Measurements from ENCODE around the gene ERP44. TPM values are rescaled to one million over a fixed set of nuclear protein-coding genes. Genes with fewer than 3 reads are reported as not detected.
"Not testable (repeated sequence)": the region's sequence is repeated elsewhere in the genome, so short reads cannot be mapped to it uniquely, and the experiment has no call there.

Gene ERP44
- total RNA-seq, 1 experiment from 2014 or later, result 9.4 TPM

DNA sequence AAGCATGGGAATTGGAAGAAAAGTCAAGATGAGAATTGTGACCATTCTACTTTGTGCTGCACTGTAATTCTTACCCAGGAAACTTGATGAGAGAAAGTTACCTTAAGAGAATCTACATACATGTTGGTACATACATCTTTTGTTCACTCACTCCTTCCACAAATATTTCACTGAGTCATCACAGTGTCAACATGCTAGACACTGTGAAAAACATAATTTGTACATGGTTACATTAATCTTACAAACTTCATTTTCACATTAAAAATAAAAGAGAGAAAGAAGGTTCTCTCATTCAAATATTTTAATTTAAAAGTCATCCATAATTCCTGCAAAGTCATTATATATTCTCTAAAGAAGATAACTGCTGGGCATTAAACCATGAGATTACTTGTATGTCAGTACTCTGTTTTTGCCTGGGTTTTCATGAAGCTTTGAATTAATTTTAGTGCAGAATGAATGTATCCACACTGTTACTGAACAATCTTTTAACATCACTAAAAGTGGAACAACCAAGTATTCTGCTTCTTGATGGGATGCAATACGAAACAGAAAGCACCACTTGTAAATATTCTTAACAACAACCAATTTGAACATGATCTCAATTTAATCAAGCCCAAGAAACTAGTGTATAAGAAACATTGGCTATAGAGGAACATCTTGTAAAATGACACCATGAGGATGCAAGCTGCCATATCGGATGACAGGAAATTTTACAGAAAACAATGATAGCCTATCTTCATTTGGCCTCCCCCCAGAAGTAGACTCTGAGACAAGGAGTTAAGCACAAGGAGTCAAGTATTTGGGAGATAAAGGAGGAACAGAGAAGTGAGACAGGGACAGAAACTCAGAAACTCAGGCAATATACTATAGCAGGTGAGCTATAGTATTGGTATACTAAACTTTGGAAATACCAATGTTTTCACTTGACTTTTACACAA lies 28.4 kb downstream of the ERP44 start:
- H3K79me2 ChIP-seq (ENCODE audit: insufficient read depth, low read length), result peaks cover 23% of the 10 kb centered on the region
- H2AFZ ChIP-seq (ENCODE audit: low read depth, low read length, poor library complexity, severe bottlenecking), result no peak overlapping the region
- no peak overlapping the region for H3K4me3 ChIP-seq (replicated peaks in 1 of 2; ENCODE audit: low read depth in 1 of 2, low read length in 2 of 2)
- POLR2A ChIA-PET, result interaction anchor here (0.7 kb wide), 1 partner anchor 76 kb away, joined by 4 read pairs; no protein-coding TSS in a partner anchor
- no peaks in the 10 kb centered on the region for H3K9me3 ChIP-seq (ENCODE audit: control insufficient read depth in 1 of 2, insufficient read depth in 1 of 2, low read depth in 1 of 2, low read length in 2 of 2)
- H3K9me2 ChIP-seq (ENCODE audit: insufficient read depth), result no peaks in the 10 kb centered on the region
- no TSS peak for BruUV-seq (replicated peaks)
- CTCF ChIA-PET, result no interaction called here
- TF ChIP-seq CEBPB (IDR thresholded peaks at IDR 0.05; ENCODE audit: low read depth) (no peak), SIN3A (IDR thresholded peaks at IDR 0.05; ENCODE audit: low read depth) (no peak), SP1 (IDR thresholded peaks at IDR 0.05; ENCODE audit: low read depth) (no peak), EZH2phosphoT487 (IDR thresholded peaks at IDR 0.05; ENCODE audit: borderline replicate concordance) (no peak), FOSL1 (IDR thresholded peaks at IDR 0.05; ENCODE audit: low read depth) (no peak), YY1 (IDR thresholded peaks at IDR 0.05; ENCODE audit: extremely low read depth, insufficient replicate concordance, low read depth, low read length) (no peak), POLR2A (IDR thresholded peaks at IDR 0.05; ENCODE audit: borderline replicate concordance, extremely low read depth, insufficient read depth, insufficient read length) (no peak), CBX3 (IDR thresholded peaks at IDR 0.05; ENCODE audit: low read depth) (no peak), RAD21 (IDR thresholded peaks at IDR 0.05; ENCODE audit: low read depth) (no peak), SRF (IDR thresholded peaks at IDR 0.05; ENCODE audit: low read depth) (no peak), ZFX (IDR thresholded peaks at IDR 0.05) (no peak)
- TF ChIP-seq, protein P1, sequence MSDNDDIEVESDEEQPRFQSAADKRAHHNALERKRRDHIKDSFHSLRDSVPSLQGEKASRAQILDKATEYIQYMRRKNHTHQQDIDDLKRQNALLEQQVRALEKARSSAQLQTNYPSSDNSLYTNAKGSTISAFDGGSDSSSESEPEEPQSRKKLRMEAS (IDR thresholded peaks at IDR 0.05), result no peak
- TF ChIP-seq, protein P2, sequence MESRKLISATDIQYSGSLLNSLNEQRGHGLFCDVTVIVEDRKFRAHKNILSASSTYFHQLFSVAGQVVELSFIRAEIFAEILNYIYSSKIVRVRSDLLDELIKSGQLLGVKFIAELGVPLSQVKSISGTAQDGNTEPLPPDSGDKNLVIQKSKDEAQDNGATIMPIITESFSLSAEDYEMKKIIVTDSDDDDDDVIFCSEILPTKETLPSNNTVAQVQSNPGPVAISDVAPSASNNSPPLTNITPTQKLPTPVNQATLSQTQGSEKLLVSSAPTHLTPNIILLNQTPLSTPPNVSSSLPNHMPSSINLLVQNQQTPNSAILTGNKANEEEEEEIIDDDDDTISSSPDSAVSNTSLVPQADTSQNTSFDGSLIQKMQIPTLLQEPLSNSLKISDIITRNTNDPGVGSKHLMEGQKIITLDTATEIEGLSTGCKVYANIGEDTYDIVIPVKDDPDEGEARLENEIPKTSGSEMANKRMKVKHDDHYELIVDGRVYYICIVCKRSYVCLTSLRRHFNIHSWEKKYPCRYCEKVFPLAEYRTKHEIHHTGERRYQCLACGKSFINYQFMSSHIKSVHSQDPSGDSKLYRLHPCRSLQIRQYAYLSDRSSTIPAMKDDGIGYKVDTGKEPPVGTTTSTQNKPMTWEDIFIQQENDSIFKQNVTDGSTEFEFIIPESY (IDR thresholded peaks at IDR 0.05; ENCODE audit: extremely low read depth, insufficient replicate concordance, low read length), result no peak
- TF ChIP-seq, protein P3, sequence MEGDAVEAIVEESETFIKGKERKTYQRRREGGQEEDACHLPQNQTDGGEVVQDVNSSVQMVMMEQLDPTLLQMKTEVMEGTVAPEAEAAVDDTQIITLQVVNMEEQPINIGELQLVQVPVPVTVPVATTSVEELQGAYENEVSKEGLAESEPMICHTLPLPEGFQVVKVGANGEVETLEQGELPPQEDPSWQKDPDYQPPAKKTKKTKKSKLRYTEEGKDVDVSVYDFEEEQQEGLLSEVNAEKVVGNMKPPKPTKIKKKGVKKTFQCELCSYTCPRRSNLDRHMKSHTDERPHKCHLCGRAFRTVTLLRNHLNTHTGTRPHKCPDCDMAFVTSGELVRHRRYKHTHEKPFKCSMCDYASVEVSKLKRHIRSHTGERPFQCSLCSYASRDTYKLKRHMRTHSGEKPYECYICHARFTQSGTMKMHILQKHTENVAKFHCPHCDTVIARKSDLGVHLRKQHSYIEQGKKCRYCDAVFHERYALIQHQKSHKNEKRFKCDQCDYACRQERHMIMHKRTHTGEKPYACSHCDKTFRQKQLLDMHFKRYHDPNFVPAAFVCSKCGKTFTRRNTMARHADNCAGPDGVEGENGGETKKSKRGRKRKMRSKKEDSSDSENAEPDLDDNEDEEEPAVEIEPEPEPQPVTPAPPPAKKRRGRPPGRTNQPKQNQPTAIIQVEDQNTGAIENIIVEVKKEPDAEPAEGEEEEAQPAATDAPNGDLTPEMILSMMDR (IDR thresholded peaks at IDR 0.05 in 2 of 3, conservative IDR thresholded peaks at IDR 0.05 in 1 of 3; ENCODE audit: borderline replicate concordance in 1 of 3, insufficient read depth in 1 of 3, low read depth in 2 of 3, low read length in 2 of 3), result no peak
- H3K4me1 ChIP-seq (ENCODE audit: control insufficient read depth in 1 of 2, insufficient read depth in 2 of 2, low read length in 2 of 2), result peaks cover 0 to 7% of the 10 kb centered on the region in 2 experiments; a peak in 1 of 4 replicates
- RAD21 ChIA-PET (ENCODE audit: low non-redundant PET in 1 of 2, low total read pairs in 2 of 2, uncharacterized antibody in 2 of 2, unreplicated experiment in 2 of 2), result no interaction called here
- H3K27me3 ChIP-seq (ENCODE audit: insufficient read depth, low read length), result no peaks in the 10 kb centered on the region
- no peaks in the 10 kb centered on the region for H3K36me3 ChIP-seq (ENCODE audit: control insufficient read depth in 1 of 2, insufficient read depth in 2 of 2, low read length in 2 of 2)
- no peak overlapping the region for H3K4me2 ChIP-seq (ENCODE audit: low read length)
- H4K20me1 ChIP-seq (ENCODE audit: insufficient read depth), result 0 out of 2 replicates have a peak, but pooled peaks cover 4% of the 10 kb centered on the region
- ATAC-seq (no peak), DNase-seq (ENCODE audit: low read depth, low spot score) (no peak)
- intact Hi-C loops (cut with micrococcal nuclease), result no loop called here
- no peak overlapping the region for H3K27ac ChIP-seq (ENCODE audit: low read depth, low read length)
- H3K9ac ChIP-seq (ENCODE audit: low read length), result no peak overlapping the region

DNA sequence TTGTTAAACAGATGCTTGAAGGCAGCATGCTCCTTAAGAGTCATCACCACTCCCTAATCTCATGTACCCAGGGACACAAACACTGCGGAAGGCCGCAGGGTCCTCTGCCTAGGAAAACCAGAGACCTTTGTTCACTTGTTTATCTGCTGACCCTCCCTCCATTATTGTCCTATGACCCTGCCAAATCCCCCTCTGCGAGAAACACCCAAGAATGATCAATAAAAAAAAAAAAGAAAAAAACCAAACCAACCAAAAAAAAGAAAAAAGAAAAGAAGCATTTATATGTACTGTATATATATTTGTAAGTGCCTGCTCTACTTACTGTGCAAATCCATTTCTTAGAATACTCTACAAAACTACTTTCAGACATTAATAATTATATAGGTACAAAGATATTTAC lies 29.7 kb downstream of the ERP44 start:
- POLR2A ChIA-PET, result not testable (repeated sequence)

More for the DNA sequence above, 29.7 kb downstream of the ERP44 start:
- BruUV-seq (replicated peaks); intact Hi-C loops (cut with micrococcal nuclease); H3K4me3 ChIP-seq (replicated peaks in 1 of 2; ENCODE audit: low read depth in 1 of 2, low read length in 2 of 2); H4K20me1 ChIP-seq (ENCODE audit: insufficient read depth); H3K27me3 ChIP-seq (ENCODE audit: insufficient read depth, low read length); H3K4me1 ChIP-seq (ENCODE audit: control insufficient read depth in 1 of 2, insufficient read depth in 2 of 2, low read length in 2 of 2); H3K27ac ChIP-seq (ENCODE audit: low read depth, low read length); H3K9me2 ChIP-seq (ENCODE audit: insufficient read depth); DNase-seq (ENCODE audit: low read depth, low spot score); RAD21 ChIA-PET (ENCODE audit: low non-redundant PET in 1 of 2, low total read pairs in 2 of 2, uncharacterized antibody in 2 of 2, unreplicated experiment in 2 of 2); H3K9me3 ChIP-seq (ENCODE audit: control insufficient read depth in 1 of 2, insufficient read depth in 1 of 2, low read depth in 1 of 2, low read length in 2 of 2); H3K36me3 ChIP-seq (ENCODE audit: control insufficient read depth in 1 of 2, insufficient read depth in 2 of 2, low read length in 2 of 2); ATAC-seq; CTCF ChIA-PET; H3K9ac ChIP-seq (ENCODE audit: low read length); H2AFZ ChIP-seq (ENCODE audit: low read depth, low read length, poor library complexity, severe bottlenecking); H3K4me2 ChIP-seq (ENCODE audit: low read length): not testable (repeated sequence)
- peaks cover 23% of the 10 kb centered on the region for H3K79me2 ChIP-seq (ENCODE audit: insufficient read depth, low read length)

Measured in HCT116 (cell line).